ENCODE data around the gene TMEM176B.

Gene TMEM176B

DNA sequence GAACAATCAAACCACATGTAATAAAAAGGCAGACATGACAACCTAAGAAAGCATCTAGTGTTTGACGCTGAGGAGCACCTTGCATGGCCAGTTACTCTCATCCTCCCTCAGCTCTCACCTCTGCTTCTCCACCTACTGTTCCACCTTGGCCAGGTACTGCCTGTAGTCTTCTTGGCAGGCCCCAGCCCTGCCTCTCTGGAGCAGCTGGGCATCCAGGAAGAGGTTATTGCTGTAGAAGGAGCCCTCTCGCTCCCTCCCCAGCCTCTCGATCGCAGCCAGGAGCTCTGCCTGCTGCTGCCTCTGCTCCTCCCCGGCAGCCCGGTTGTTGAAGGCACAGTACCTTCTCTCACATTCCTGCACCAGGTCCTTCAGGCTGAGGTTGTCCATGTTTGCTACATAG is 53.2 kb downstream of the TMEM176B start:
- no peak for DNase-seq

- no peak for DNase-seq
These were observed 54.3 kb downstream of the TMEM176B start for GRCh38 chr7:150745876-150746275.

DNA sequence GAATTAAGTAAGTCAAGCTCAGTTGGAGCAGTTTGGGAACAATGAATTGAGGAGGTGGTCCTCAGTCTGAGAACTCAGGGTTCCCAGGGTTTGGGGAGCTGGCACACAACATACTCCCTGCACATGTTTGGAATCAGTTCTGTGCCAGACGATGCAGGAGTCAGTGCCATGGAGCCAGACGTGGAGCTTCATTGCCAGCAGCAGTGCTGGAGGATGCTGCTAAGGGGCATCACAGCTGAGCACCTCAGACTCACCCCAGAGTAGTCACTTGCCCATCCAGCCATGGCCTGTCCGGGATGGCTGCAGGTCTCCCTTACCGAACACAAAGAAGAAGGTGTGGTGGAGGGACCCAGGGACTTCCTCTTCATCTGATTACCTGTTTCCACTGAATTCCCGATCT is 55.1 kb downstream of the TMEM176B start:
- no peak for DNase-seq

DNA sequence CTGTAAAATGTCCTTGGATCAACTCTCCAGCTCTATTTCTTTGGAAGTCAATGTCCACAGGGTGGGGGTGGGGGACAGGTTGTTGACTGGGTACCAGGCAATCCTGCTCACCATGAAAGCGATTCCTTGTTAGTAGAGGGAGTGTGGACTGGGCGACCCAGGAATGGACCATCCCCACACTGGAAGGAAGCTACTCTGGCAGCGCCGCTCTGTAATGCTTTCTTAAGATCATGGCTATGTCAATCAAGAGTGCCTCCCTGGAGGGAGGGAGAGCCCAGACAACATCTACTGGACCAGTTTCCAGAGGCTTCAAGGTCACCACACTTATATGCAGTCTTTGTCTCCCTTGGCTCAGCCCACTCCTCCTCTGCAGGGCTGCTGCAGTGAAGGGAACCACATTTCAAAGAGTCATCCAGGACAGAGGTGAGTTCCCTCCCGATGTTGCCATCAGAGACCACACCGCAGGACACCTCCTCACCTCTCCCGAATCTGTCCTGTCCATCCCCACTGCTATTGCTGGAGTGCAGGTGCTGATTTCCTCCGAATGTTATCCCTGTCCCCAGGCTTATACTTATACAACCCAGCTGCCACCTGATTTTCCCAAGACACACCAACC is 56.0 kb downstream of the TMEM176B start:
- no peak for DNase-seq

GRCh38 chr7:150742286-150742968 is 57.7 kb downstream of the TMEM176B start:
- DNase-seq: no peak

Data from suppressor macrophage treated with lipopolysaccharide for 1 hour (primary cell).